OCI-M1 (cell line): ENCODE data around the gene CCDC158.
"Not testable (repeated sequence)": the region's sequence is repeated elsewhere in the genome, so short reads cannot be mapped to it uniquely, and the experiment has no call there.

Source experiments
- DNase-seq: peaks from one replicate; lab custom pipeline; 2025; lab: John Stamatoyannopoulos, UW

CCDC158 gene

DNA sequence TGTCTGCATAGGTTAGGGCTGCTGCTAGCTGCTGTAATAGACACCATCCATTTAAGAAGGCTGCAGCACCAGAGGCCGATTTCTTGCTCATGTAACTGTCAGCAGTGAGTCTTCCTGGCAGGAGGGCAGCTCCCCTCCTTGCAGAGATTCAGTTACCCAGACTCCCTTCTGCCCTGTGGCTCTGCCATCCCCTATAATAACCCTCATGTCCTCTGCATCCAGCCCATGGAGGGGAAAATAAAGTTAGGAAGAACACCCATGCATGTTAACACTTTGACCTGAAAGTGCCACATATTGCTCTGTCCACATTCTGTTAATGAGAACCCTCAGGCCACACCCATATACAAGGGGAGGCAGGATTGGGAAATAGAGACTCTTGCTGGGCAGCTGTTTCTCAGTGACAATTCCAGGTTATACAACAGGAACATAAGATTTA lies 109.0 kb downstream of the CCDC158 start:
- peak; percentile 37 for DNase-seq

DNA sequence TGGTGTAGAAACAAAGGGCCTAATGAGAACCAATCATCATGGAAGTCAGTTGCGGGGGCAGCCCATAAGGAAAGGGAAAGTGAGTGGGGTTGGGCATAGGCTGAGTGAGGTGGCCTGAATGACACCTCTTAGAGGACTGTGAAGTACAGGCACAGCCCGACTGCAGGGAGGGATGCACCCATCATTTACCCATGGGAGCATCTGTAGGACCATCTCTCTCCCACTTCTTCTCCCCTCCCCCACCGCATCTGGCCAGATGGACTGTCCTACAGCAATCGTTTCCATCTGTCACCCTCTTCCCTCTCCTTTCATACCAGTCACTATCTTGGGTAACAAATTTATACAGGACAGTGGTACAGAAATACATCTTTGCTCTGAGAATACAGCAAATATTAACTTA lies 110.3 kb downstream of the CCDC158 start:
- no peak for DNase-seq

DNA sequence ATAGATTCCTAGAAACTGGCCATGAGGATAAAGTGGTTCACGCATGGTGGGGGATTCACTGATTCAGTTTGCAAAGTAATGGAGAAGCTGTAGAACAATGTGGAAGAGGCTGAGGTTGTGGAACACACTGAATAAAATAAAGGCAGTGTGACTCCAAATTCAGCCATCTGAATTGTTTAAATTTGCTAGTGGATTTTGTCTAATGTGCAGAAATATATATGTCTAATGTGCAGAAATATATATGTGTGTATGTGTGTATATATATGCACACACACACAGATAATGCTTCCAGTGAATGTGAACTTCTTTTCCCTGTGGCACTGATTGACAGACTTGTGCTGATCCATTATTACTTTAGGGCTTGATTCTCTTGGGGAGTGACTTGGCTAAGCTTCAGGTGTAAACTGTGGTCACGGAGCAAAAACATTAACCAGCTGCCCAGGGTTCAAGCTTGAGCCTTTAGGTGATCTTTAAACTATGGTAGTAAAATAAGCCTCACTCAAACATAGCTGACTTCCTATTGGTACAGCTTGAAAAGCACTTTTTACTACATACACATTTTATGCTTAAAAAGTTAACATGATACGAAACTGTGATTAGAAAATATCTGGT lies 110.9 kb downstream of the CCDC158 start:
- DNase-seq, result no peak

GRCh38 chr4:76308548-76308947 lies 112.4 kb downstream of the CCDC158 start:
- no peak for DNase-seq

GRCh38 chr4:76307660-76308014 lies 113.3 kb downstream of the CCDC158 start:
- no peak for DNase-seq

- DNase-seq, result peak; percentile 72
Measured at GRCh38 chr4:76306882-76307659, 113.9 kb downstream of the CCDC158 start.

DNA sequence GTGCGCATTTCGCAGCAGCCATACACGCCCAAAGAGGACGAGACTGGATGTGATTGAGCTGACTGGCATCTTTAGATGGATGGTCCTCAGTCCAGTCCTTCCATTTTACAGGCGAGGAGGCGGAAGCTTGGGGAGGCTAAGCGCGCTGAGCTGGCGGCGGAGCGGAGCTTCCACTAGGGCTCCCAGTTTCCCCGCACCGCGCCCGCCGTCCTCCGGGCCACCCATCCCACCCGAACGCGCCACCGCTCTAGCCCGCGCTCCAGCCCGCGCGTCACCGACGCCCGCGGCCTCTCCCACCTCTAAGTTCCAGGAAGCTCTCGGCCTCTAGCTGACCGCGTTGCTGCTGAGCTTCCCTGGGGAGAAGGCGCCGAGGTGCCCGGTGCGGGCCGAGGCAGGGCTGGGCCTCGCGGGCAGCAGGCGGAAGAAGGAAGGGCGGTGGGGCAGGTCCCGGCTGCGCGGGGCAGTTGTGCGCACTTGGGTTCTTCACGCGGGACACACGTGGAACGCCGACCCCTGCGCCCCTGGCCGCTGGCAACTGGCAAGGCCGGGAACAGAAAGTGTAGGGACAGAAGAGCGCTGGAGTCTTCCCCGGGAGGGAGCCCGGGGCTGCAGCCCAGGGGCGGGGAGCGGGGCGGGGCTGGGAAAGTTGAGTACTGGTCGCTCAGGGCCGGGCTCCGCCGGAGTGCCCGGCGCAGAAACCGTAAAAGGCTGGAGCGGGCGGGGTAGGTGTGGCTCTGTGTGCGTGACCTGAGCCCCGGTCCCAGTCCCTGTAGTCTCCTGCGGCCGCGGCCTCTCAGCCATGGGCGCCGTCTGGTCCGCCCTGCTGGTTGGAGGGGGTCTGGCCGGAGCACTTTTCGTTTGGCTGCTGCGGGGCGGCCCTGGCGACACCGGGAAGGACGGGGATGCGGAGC lies 114.7 kb downstream of the CCDC158 start, which contains the start of gene STBD1:
Gene STBD1 (plus strand): TSS at position 763 of the 911 bp plus-strand sequence. CDS start 37 bp downstream, at position 800.
- DNase-seq, result peak; percentile 78

DNA sequence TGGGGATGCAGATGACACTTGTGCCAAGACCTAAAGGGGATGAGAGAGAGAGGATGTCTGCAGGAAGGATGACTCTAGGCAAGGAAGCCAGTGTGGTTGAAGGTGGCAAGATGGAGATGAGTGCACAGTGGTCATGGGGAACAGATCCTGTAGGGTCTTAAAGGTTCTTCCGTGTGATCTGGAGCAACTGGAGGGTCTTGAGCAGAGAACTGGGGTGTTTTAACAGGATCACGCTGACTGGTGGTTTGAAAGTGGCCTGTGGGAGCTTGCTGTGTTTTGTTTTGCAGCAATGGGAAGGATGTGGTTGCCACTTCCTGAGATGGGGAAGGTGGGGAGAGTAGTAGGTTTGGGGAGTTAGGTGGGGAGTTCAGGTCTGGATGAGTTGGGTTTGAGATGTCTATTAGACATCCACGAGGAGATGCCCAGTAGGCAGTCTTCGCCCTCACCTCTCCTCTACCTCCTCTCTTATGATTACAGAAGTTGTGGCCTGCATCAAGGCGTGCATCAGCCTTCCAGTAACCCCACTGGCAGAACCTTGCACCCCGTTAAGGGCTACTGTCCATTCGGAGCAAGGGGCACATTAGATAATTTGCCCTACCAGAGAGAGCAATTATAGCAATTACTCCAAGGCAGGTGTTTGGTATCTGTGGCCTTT lies 115.8 kb downstream of the CCDC158 start:
- no peak for DNase-seq

DNA sequence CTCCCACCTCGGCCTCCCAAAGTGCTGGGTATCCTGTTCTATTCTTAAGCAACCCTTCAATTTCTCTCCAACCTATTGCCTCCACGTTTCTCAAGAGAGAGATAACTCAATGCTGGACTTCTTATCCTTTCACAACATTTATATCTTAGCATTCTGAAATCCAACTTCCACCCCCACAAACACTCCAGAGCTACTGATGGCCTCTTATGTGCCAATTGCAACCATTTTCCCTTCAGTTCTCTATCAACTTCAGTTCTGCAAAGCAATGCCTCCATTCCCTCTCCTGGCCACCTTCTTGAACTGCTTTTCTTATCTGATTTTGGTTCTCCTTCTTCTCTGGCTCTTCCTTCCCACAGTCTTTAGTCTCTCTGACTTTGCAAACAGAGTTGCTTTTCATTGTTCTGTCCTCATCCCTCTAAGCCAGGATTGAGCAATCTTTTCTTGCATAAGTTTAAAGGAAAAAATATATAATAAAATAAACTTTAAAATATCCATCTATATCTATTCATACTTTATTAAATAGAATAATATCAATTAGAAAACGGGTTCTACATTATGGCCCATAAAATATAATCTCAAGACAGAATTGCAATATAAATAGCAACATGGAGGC lies 118.0 kb downstream of the CCDC158 start:
- peak; percentile 71 for DNase-seq

GRCh38 chr4:76301775-76302162 lies 119.2 kb downstream of the CCDC158 start:
- no peak for DNase-seq

GRCh38 chr4:76301068-76301774 lies 119.7 kb downstream of the CCDC158 start:
- DNase-seq, result peak; percentile 96

DNA sequence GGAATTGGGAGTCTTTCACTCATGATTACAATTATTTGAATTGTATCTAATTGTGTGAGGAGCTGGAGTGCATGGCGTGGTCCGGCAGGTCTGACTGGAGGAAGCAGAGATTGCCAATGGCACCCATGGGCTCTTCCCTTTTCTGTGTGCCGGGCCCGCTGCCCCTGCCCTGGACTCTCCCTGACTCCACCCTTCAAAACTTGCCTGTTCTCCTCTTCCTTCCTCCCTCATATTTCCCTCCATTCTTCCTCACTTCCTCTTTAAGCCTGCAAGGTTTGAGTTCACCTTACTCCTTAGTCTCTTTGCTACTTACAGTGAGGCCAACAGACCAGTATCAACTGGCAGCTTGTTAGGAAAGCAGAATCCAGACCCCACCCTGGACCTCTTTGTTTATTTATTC lies 120.9 kb downstream of the CCDC158 start:
- peak; percentile 35 for DNase-seq

GRCh38 chr4:76298227-76298626 lies 122.7 kb downstream of the CCDC158 start:
- no peak for DNase-seq

- peak; percentile 68 for DNase-seq
Measured at GRCh38 chr4:76296286-76296820, 124.6 kb downstream of the CCDC158 start.

GRCh38 chr4:76293772-76294171 lies 127.2 kb downstream of the CCDC158 start:
- DNase-seq, result peak; percentile 77

DNA sequence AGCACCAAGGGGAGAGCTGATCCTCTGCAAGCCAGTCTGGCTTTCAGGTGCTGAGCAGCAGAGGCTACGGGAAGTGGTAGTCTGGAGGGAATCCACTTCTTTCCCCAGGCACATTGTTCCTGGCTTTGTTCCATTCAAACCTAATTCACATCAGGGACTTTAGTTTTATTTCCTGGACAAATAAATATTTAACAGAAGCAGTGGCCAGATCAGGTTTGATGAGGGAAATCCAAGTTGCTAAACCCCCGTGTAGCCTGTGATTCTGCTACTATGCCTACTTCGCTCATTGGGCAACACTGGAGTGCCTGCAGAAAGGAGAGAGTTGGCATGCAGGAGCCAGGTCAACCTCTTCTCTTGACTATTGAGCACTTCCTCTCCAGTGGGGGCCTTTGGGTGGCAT lies 128.2 kb downstream of the CCDC158 start:
- no peak for DNase-seq

- not testable (repeated sequence) for DNase-seq
Measured at GRCh38 chr4:76287811-76288210, 133.1 kb downstream of the CCDC158 start.

DNA sequence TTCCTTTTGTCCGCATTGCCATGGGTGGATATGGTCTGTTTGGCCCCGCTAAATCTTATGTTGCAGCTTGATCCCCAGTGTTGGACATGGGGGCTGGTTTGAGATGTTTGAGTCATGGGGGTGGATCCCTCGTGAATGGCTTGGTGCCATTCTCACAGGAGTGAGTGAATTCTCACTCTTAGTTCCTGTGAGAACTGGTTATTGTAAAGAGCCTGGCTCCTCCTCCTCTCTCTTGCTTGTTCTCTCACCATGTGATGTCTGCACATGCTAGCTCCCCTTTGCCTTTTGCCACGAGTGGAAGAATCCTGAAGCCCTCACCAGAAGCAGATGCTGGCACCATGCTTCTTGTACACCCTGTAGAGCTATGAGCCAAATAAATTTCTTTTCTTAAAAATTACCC lies 137.0 kb downstream of the CCDC158 start:
- no peak for DNase-seq

DNA sequence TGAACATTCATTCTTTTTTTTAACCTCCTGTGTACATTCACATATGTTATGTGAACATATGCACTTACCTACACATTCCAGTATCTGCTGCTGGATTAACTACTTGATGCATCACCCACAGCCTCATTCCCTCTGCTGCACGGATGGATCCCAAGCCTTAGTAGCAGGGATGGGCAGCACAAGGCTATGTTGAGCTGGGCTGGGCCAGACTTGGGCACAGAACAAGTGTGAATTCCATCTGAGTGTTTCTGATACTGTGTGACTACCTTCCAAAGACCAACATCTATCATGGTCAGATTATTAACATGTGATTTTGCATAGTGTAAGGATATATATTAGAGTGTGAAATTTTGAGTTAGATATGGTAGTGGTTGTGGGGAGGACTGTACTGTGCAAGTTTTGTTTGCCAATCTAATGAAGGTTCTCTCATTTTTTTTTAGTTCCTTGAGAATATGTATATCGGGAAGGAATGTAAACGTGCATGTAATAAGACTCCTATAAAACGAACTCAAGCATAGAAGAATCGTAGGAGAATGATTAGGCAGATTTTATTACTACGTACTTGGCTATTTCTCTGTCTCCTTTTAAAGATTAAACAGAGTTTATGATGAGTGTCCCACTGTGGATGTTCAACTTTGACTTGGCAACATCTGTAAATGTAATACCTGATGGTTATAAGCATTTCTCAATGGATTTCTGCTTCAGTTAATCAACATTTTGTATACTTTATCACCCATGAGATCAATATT lies 137.8 kb downstream of the CCDC158 start:
- DNase-seq, result no peak

- not testable (repeated sequence) for DNase-seq
Measured at GRCh38 chr4:76281594-76281993, 139.3 kb downstream of the CCDC158 start.
